ENCODE results near the gene TSPAN4.

DNA sequence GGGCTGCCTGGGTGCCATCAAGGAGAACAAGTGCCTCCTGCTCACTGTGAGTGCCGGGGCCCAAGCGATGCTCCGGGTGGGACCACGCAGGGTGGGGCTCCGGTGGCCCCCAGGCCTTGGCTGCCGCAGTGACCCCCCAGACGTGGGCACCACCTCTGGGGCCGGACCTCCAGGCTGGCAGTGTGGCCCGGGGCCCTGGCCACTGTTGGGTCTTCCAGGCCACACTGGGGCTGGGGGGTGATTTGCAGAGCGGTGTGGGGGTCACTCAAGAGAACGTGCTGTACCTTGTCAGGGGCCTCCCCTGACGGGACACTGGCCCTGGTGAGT is 20.0 kb downstream of the TSPAN4 start:
- TF ChIP-seq, protein P1, sequence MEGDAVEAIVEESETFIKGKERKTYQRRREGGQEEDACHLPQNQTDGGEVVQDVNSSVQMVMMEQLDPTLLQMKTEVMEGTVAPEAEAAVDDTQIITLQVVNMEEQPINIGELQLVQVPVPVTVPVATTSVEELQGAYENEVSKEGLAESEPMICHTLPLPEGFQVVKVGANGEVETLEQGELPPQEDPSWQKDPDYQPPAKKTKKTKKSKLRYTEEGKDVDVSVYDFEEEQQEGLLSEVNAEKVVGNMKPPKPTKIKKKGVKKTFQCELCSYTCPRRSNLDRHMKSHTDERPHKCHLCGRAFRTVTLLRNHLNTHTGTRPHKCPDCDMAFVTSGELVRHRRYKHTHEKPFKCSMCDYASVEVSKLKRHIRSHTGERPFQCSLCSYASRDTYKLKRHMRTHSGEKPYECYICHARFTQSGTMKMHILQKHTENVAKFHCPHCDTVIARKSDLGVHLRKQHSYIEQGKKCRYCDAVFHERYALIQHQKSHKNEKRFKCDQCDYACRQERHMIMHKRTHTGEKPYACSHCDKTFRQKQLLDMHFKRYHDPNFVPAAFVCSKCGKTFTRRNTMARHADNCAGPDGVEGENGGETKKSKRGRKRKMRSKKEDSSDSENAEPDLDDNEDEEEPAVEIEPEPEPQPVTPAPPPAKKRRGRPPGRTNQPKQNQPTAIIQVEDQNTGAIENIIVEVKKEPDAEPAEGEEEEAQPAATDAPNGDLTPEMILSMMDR (IDR thresholded peaks at IDR 0.05): no peak
- TF ChIP-seq EP300 (IDR thresholded peaks at IDR 0.05): no peak
- TF ChIP-seq POLR2A (IDR thresholded peaks at IDR 0.05): no peak

Measured in tibial nerve (tissue), 4 donors.